Lung (tissue), 12 donors: Measurements from ENCODE around the gene SSU72. TPM values are rescaled to one million over a fixed set of nuclear protein-coding genes. Genes with fewer than 3 reads are reported as not detected.

ENCODE experiments used
- ATAC-seq: fragments of 200-7000 bp; cut with Tn5 transposase; one replicate; pipeline ENCODE4 v1.9.1; 2020; ENCODE audit warnings: moderate number of reproducible peaks; ENCODE audit not compliant: insufficient read depth, low FRiP score
- DNase-seq, 3 donors: peaks; one replicate each; pipeline ENCODE4 v3.0.0-alpha.2; 2013 to 2017
- H3K27ac ChIP-seq, 2 donors: one replicate each; pipeline ENCODE4 v1.5.1; 2013; ENCODE audit warnings: mild to moderate bottlenecking in 2 of 2, moderate library complexity in 2 of 2, control low read depth in 1 of 2, inconsistent platforms in 1 of 2, low read depth in 1 of 2, low read length in 1 of 2
- H3K27me3 ChIP-seq, 3 donors: one replicate each; pipeline ENCODE4 v1.5.1; 2013; ENCODE audit warnings: low read length in 2 of 3; ENCODE audit not compliant: control insufficient read depth in 3 of 3, insufficient read depth in 3 of 3
- H3K36me3 ChIP-seq, 4 donors: one replicate each; pipeline ENCODE4 v1.5.1; 2013; ENCODE audit warnings: low read length in 4 of 4, mild to moderate bottlenecking in 1 of 4, moderate library complexity in 1 of 4; ENCODE audit not compliant: control insufficient read depth in 4 of 4, insufficient read depth in 4 of 4
- H3K4me1 ChIP-seq, 5 donors: one replicate each; pipeline ENCODE4 v1.5.1; 2013; ENCODE audit warnings: low read length in 5 of 5, mild to moderate bottlenecking in 2 of 5, moderate library complexity in 1 of 5; ENCODE audit not compliant: control insufficient read depth in 5 of 5, insufficient read depth in 5 of 5
- H3K4me3 ChIP-seq: one replicate; pipeline ENCODE4 v1.5.1; 2013; ENCODE audit warnings: mild to moderate bottlenecking, control low read depth, moderate library complexity
- H3K9ac ChIP-seq, 2 donors: one replicate each; pipeline ENCODE4 v1.5.1; 2013; ENCODE audit warnings: low read length in 2 of 2, control low read depth in 1 of 2; ENCODE audit not compliant: insufficient read depth in 1 of 2
- H3K9me3 ChIP-seq, 4 donors: one replicate each; pipeline ENCODE4 v1.5.1; 2013; ENCODE audit warnings: low read length in 3 of 4, mild to moderate bottlenecking in 1 of 4, moderate library complexity in 1 of 4; ENCODE audit not compliant: control insufficient read depth in 4 of 4, insufficient read depth in 3 of 4
- WGBS, 2 donors: extraction: QIAGEN DNeasy Blood & Tissue Kit; methylation state at CpG; one replicate each; pipeline ENCODE4 v1.1.7; 2013; 5-methylcytosine and 5-hydroxymethylcytosine counted together
- polyA plus RNA-seq, 2 donors: library from polyadenylated mRNA; stranded (reverse); fragments of 200-250 nt; gene quantifications; one replicate each; pipeline ENCODE4 v1.2.1, GENCODE V29; 2013
- total RNA-seq, 2 donors: library from RNA; depleted of rRNA in 1 of 2; stranded (reverse); fragments of >200 nt in 1 of 2; gene quantifications; one replicate each; pipeline ENCODE4 v1.2.1, GENCODE V29; 2014 to 2021
- TF ChIP-seq, protein P1 (sequence below): IDR thresholded peaks from 2 replicates; pipeline ENCODE4 v1.5.1; 2012; ENCODE audit warnings: mild to moderate bottlenecking; ENCODE audit errors: control extremely low read depth, extremely low read depth
- donor health status: control.
- donor health status: control.
- donor health status: Bipolar disorder and iron deficiency.
- donor health status: healthy.
- donor health status: DM: yes; HTN: yes; CAD: no.

Gene SSU72
- total and polyA plus RNA-seq, 4 donors = 63.7 to 128 (median 100) TPM

DNA sequence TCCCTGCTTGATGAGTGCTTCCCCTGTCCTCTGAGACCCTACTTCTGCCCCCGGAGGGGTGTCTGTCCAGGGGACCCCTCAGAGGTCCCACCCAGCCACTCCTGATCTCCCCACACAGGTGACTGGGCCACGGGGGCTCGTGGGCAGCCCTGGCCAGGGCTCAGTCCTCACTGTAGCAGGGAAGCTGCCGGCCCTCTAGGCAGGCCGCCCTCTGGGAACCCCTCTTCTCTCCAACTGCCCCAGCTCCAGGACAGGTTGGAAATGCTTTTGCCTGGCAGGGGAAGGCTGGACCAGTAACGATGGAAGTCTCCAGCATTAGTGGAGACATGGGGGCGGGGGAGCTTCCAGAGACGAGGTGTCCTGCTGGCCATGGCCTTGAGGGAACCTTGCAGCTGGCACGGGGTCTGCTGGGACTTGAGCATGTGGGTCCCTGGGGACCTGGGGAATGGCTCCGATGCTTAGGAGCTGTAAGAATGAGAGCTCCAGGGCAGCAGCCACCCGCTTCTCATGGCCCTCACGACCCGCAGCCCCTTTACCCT lies 28.4 kb upstream of the SSU72 start:
- no peak overlapping the region for H3K27ac ChIP-seq
- WGBS, 2 donors = 75 to 82% methylated on average over 13 of the region's 13 CpGs
- H3K27me3 ChIP-seq = peaks cover 11 to 26% (median 12%) of the 10 kb centered on the region in 3 donors
- no peak for DNase-seq
- H3K9ac ChIP-seq = no peak overlapping the region
- peaks cover 0 to 14% (median 0%) of the 10 kb centered on the region in 5 donors for H3K4me1 ChIP-seq
- H3K36me3 ChIP-seq = no peaks in the 10 kb centered on the region
- no peak for ATAC-seq
- TF ChIP-seq, protein P1, sequence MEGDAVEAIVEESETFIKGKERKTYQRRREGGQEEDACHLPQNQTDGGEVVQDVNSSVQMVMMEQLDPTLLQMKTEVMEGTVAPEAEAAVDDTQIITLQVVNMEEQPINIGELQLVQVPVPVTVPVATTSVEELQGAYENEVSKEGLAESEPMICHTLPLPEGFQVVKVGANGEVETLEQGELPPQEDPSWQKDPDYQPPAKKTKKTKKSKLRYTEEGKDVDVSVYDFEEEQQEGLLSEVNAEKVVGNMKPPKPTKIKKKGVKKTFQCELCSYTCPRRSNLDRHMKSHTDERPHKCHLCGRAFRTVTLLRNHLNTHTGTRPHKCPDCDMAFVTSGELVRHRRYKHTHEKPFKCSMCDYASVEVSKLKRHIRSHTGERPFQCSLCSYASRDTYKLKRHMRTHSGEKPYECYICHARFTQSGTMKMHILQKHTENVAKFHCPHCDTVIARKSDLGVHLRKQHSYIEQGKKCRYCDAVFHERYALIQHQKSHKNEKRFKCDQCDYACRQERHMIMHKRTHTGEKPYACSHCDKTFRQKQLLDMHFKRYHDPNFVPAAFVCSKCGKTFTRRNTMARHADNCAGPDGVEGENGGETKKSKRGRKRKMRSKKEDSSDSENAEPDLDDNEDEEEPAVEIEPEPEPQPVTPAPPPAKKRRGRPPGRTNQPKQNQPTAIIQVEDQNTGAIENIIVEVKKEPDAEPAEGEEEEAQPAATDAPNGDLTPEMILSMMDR = no peak
- H3K9me3 ChIP-seq = no peaks in the 10 kb centered on the region
- H3K4me3 ChIP-seq = no peak overlapping the region

DNA sequence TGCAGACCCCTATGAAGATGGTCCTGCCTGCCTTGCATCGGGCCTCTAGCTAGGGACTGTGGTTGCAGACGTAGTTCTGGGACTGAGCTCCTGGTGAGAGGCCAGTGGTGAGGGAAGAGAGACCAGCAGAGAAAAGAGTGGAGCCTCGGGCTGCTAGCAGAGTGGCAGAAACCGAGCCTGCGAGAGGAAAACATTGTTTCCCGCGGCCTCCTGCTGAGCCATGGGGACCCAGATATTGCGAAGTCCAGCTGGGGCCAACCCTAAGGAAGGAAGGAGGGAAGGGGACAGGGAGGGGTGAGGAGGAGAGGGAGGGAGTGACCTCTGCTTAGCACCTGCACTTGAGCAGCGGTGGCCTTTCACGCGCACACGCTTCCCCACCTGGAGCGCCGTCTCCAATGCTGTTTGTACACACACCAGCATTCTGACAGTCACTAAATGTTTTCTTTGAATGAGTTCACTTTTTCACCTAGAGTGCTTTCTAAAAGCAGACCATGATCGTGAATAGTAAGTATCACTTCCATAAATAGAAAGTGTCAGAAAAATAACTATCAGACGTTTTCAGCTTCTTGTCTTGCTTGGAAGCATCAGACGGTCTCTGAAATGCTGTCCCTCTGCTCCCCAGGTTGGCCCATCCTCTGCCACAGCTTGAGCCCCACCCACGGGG lies 27.8 kb upstream of the SSU72 start:
- no peak for ATAC-seq
- H3K27me3 ChIP-seq = peaks cover 14 to 30% (median 16%) of the 10 kb centered on the region in 3 donors
- DNase-seq = no peak
- H3K9me3 ChIP-seq = no peaks in the 10 kb centered on the region
- no peak overlapping the region for H3K4me3 ChIP-seq
- 49 to 60% methylated on average over 18 of the region's 18 CpGs for WGBS, 2 donors
- no peaks in the 10 kb centered on the region for H3K36me3 ChIP-seq
- TF ChIP-seq, protein P1 = no peak
- H3K27ac ChIP-seq = no peak overlapping the region
- no peak overlapping the region for H3K9ac ChIP-seq
- peaks cover 0 to 19% (median 0%) of the 10 kb centered on the region in 5 donors for H3K4me1 ChIP-seq

DNA sequence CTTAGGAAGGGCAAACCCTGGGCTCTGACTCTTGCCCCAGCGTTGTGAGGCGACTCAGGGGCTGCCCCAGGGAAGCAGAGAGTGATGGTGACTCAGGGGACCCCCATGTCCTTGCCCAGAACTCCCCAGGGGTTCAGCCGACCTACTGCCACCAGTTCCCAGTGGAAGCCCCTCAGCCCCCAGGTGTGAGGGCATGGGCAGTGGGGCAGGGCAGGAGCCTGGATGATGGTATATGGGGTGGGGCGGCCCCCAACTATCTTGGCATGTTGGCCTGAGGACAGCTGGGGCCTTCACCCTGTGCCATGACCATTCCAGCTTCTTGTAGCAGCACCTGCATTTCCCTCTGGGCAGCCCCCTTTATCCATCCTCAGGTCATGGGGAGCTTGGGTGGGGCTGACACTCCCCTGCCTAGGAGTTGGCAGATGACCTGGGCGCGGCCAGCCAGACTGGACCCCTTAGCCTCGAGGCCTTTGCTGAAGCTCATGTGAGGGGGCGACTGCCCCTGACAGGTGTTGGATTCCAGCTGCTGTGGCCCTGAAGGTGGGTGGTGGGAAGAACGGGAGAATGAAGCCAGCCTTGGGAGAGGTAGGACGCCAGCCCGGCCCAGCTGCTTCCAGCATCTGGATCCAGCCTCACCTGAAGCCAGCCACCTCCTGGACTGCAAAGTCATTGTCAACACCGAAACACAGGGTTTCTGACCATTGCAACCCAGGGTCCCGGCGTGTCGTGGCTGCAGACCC lies 27.1 kb upstream of the SSU72 start:
- peaks cover 14 to 30% (median 20%) of the 10 kb centered on the region in 3 donors for H3K27me3 ChIP-seq
- DNase-seq (no peak), ATAC-seq (no peak)
- H3K4me3 ChIP-seq = no peak overlapping the region
- H3K4me1 ChIP-seq = peaks cover 0 to 22% (median 0%) of the 10 kb centered on the region in 5 donors
- H3K36me3 ChIP-seq = no peaks in the 10 kb centered on the region
- H3K9me3 ChIP-seq = no peaks in the 10 kb centered on the region
- no peak overlapping the region for H3K9ac ChIP-seq
- H3K27ac ChIP-seq = no peak overlapping the region
- WGBS, 2 donors = 88 to 93% methylated on average over 15 of the region's 15 CpGs
- TF ChIP-seq, protein P1 = no peak
